ENCODE data around the gene TTPAL. TPM values are rescaled to one million over a fixed set of nuclear protein-coding genes. Genes with fewer than 3 reads are reported as not detected.

The TTPAL gene
- total RNA-seq, 1 experiment from 2014 or later, result 20.4 TPM

GRCh38 chr20:44435630-44436335, 39.9 kb upstream of the TTPAL start:
- no peak overlapping the region for H3K27ac ChIP-seq (ENCODE audit: low read depth, low read length)
- H3K9me2 ChIP-seq (ENCODE audit: insufficient read depth), result no peaks in the 10 kb centered on the region
- TF ChIP-seq SIN3A (IDR thresholded peaks at IDR 0.05; ENCODE audit: low read depth), result no peak
- TF ChIP-seq JUND (IDR thresholded peaks at IDR 0.05), result no peak
- no peak for TF ChIP-seq CBX3 (IDR thresholded peaks at IDR 0.05; ENCODE audit: low read depth)
- intact Hi-C loops (cut with micrococcal nuclease), result no loop called here
- H3K4me1 ChIP-seq (ENCODE audit: control insufficient read depth in 1 of 2, insufficient read depth in 2 of 2, low read length in 2 of 2), result no peaks in the 10 kb centered on the region
- no peak overlapping the region for H3K4me3 ChIP-seq (replicated peaks in 1 of 2; ENCODE audit: low read depth in 1 of 2, low read length in 2 of 2)
- H3K79me2 ChIP-seq (ENCODE audit: insufficient read depth, low read length), result no peaks in the 10 kb centered on the region
- no peaks in the 10 kb centered on the region for H3K9me3 ChIP-seq (ENCODE audit: control insufficient read depth in 1 of 2, insufficient read depth in 1 of 2, low read depth in 1 of 2, low read length in 2 of 2)
- ATAC-seq (no peak), DNase-seq (ENCODE audit: low read depth, low spot score) (no peak)
- ChIA-PET CTCF (no interaction called here), RAD21 (ENCODE audit: low non-redundant PET in 1 of 2, low total read pairs in 2 of 2, uncharacterized antibody in 2 of 2, unreplicated experiment in 2 of 2) (no interaction called here), POLR2A (no interaction called here)
- no peak overlapping the region for H2AFZ ChIP-seq (ENCODE audit: low read depth, low read length, poor library complexity, severe bottlenecking)
- no peaks in the 10 kb centered on the region for H4K20me1 ChIP-seq (ENCODE audit: insufficient read depth)
- H3K9ac ChIP-seq (ENCODE audit: low read length), result no peak overlapping the region
- H3K36me3 ChIP-seq (ENCODE audit: control insufficient read depth in 1 of 2, insufficient read depth in 2 of 2, low read length in 2 of 2), result no peaks in the 10 kb centered on the region
- BruUV-seq (replicated peaks), result no TSS peak
- no peaks in the 10 kb centered on the region for H3K27me3 ChIP-seq (ENCODE audit: insufficient read depth, low read length)
- H3K4me2 ChIP-seq (ENCODE audit: low read length), result no peak overlapping the region

GRCh38 chr20:44436393-44436792, 39.3 kb upstream of the TTPAL start:
- no TSS peak for BruUV-seq (replicated peaks)
- TF ChIP-seq RAD21 (IDR thresholded peaks at IDR 0.05; ENCODE audit: low read depth) (no peak), CEBPB (IDR thresholded peaks at IDR 0.05; ENCODE audit: low read depth) (no peak), EZH2phosphoT487 (IDR thresholded peaks at IDR 0.05; ENCODE audit: borderline replicate concordance) (no peak)
- Histone ChIP-seq H3K27me3 (ENCODE audit: insufficient read depth, low read length) (no peaks in the 10 kb centered on the region), H4K20me1 (ENCODE audit: insufficient read depth) (no peaks in the 10 kb centered on the region), H3K4me1 (ENCODE audit: control insufficient read depth in 1 of 2, insufficient read depth in 2 of 2, low read length in 2 of 2) (no peaks in the 10 kb centered on the region), H3K79me2 (ENCODE audit: insufficient read depth, low read length) (no peaks in the 10 kb centered on the region), H2AFZ (ENCODE audit: low read depth, low read length, poor library complexity, severe bottlenecking) (no peak overlapping the region), H3K36me3 (ENCODE audit: control insufficient read depth in 1 of 2, insufficient read depth in 2 of 2, low read length in 2 of 2) (no peaks in the 10 kb centered on the region), H3K4me2 (ENCODE audit: low read length) (no peak overlapping the region), H3K9me2 (ENCODE audit: insufficient read depth) (no peaks in the 10 kb centered on the region), H3K9ac (ENCODE audit: low read length) (no peak overlapping the region), H3K9me3 (ENCODE audit: control insufficient read depth in 1 of 2, insufficient read depth in 1 of 2, low read depth in 1 of 2, low read length in 2 of 2) (no peaks in the 10 kb centered on the region), H3K4me3 (replicated peaks in 1 of 2; ENCODE audit: low read depth in 1 of 2, low read length in 2 of 2) (no peak overlapping the region), H3K27ac (ENCODE audit: low read depth, low read length) (no peak overlapping the region)
- CTCF ChIA-PET, result no interaction called here
- DNase-seq (ENCODE audit: low read depth, low spot score), result no peak
- no peak for ATAC-seq
- POLR2A ChIA-PET, result no interaction called here
- RAD21 ChIA-PET (ENCODE audit: low non-redundant PET in 1 of 2, low total read pairs in 2 of 2, uncharacterized antibody in 2 of 2, unreplicated experiment in 2 of 2), result no interaction called here
- intact Hi-C loops (cut with micrococcal nuclease), result no loop called here

All from HCT116 (cell line).